GM06990 (cell line): ENCODE results near the gene FGFRL1.

Experiments
- DNase-seq: peaks from one replicate; pipeline ENCODE4 v3.0.0-alpha.2; 2011; ENCODE audit not compliant: insufficient read length; ENCODE audit errors: extremely low read depth
- H3K27me3 ChIP-seq: replicated peaks from 2 replicates; pipeline ENCODE4 v1.6.0; 2011; ENCODE audit warnings: low read length; ENCODE audit not compliant: control insufficient read depth, insufficient read depth
- H3K36me3 ChIP-seq: 2 replicates; pipeline ENCODE4 v1.5.1; 2011; ENCODE audit warnings: low read length; ENCODE audit not compliant: control insufficient read depth, insufficient read depth
- H3K4me3 ChIP-seq: replicated peaks from 2 replicates; pipeline ENCODE4 v1.5.1; 2011; ENCODE audit warnings: low read depth, mild to moderate bottlenecking, control low read depth, low read length
- TF ChIP-seq, protein P1 (sequence below): IDR thresholded peaks from 2 replicates; pipeline ENCODE4 v1.5.1; 2011; ENCODE audit warnings: low read length, control low read depth, mild to moderate bottlenecking, inconsistent platforms; ENCODE audit not compliant: insufficient read depth, poor library complexity, severe bottlenecking

Gene FGFRL1

DNA sequence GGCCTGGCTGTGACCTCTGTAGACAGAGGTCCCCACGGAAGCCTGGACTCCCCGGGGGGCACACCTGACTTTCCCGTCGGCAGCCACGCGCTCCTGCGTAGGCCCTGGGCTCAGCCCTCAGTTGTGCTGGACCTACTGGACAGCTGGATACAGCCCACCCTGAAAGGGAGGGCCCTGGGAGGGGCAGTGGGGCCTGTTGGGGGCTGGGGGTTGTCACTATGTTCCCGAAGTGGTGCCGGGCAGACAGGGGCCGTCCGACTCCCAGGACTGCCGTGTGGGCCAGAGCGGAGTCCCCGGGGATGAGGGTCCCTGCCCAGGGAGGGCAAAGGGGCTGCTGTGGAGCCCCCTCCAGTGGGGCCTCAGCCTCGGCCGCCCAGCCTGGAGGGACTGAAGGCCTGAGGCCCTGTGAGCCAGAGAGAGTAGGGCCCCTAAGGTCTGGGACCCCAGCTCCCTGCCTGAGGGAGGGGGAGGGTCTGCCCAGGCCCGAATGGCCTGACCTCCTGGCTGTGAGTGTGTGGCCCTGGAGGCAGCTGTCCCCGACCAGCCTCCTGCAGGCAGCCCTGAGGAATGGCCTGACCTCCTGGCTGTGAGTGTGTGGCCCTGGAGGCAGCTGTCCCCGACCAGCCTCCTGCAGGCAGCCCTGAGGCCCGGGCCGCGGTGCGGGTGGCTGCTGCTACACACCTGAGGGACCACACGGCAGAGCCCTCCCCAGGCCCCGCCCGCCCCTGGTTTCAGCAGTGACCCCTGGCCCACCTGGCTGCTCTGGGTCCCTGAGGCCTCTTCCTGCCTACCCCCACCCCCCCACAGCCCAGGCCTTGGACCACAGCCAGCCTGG, 25.8 kb downstream of the FGFRL1 start:
- Histone ChIP-seq H3K36me3 (no peaks in the 10 kb centered on the region), H3K27me3 (no peaks in the 10 kb centered on the region; the same call in 1 of the 2 replicates), H3K4me3 (no peak overlapping the region)
- TF ChIP-seq, protein P1, sequence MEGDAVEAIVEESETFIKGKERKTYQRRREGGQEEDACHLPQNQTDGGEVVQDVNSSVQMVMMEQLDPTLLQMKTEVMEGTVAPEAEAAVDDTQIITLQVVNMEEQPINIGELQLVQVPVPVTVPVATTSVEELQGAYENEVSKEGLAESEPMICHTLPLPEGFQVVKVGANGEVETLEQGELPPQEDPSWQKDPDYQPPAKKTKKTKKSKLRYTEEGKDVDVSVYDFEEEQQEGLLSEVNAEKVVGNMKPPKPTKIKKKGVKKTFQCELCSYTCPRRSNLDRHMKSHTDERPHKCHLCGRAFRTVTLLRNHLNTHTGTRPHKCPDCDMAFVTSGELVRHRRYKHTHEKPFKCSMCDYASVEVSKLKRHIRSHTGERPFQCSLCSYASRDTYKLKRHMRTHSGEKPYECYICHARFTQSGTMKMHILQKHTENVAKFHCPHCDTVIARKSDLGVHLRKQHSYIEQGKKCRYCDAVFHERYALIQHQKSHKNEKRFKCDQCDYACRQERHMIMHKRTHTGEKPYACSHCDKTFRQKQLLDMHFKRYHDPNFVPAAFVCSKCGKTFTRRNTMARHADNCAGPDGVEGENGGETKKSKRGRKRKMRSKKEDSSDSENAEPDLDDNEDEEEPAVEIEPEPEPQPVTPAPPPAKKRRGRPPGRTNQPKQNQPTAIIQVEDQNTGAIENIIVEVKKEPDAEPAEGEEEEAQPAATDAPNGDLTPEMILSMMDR: no peak
- no peak for DNase-seq

- DNase-seq: no peak
- Histone ChIP-seq H3K36me3 (no peaks in the 10 kb centered on the region), H3K4me3 (no peak overlapping the region), H3K27me3 (no peaks in the 10 kb centered on the region; the same call in 1 of the 2 replicates)
- TF ChIP-seq, protein P1: no peak
These were observed 27.6 kb downstream of the FGFRL1 start for GRCh38 chr4:1038948-1039492.

DNA sequence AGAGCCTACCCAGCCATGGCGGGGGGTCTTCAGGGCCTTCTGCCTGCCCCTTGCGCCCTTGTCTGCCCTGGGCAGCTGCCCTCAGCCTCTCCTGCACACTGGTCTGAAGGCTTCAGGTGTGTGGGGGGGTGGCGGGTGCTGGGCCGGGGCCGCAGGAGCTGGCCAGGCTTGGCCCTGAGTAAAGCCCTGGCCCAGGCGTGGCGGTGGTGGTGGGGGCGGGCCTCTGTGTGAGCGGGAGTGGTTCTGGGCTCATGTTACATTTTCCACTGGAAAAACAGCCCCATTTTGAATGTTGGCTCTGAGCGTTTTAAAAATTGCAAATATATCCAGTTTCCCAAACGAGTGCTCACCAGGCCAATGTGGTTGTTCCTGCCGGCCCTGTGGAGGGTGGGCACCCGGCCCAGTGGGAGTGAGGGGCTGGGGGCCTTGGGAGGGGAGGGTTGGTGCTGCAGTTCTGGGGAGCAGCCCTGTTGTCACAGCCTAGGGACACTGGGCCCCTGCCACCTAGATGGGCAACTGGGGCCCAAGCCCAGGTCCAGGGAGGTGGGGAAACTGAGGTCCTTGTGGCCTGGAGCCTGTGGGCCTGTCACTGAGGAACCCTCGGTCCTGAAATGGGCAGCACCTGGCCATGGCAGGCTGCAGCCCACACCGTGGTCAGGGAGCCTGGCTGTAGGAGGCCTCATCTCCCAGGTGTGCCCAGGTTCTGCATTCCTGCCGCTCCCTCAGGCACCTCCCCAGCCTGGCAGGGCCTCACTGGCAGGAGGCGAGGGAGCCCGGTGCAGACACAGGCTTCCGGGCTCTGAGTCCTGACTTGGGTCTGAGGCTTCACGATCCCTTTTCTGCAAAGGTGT, 28.3 kb downstream of the FGFRL1 start:
- DNase-seq: no peak
- no peaks in the 10 kb centered on the region for H3K27me3 ChIP-seq
- TF ChIP-seq, protein P1: no peak

GRCh38 chr4:1040344-1041146, 29.1 kb downstream of the FGFRL1 start:
- no peak overlapping the region for H3K4me3 ChIP-seq
- no peaks in the 10 kb centered on the region for H3K27me3 ChIP-seq
- no peaks in the 10 kb centered on the region for H3K36me3 ChIP-seq
- DNase-seq: no peak
- TF ChIP-seq, protein P1: no peak

More for the DNA sequence above, 28.3 kb downstream of the FGFRL1 start:
- Histone ChIP-seq H3K36me3 (no peaks in the 10 kb centered on the region), H3K4me3 (no peak overlapping the region)
